ENCODE results near the gene MRPL10. TPM values are rescaled to one million over a fixed set of nuclear protein-coding genes. Genes with fewer than 3 reads are reported as not detected.

MRPL10 gene
- total and polyA plus RNA-seq, 10 donors, result 24.4 to 46.1 (median 34.2) TPM

GRCh38 chr17:47810200-47810821 lies 21.0 kb downstream of the MRPL10 start:
- H3K4me3 ChIP-seq, result no peak overlapping the region
- DNase-seq, result no peak
- 63 to 84% (median 75%) methylated on average over 9 to 10 of the region's 10 CpGs for WGBS, 5 donors
- H3K27ac ChIP-seq, result peak overlapping the region in 3 of 8 donors; percentile 2 to 9 (median 5)
- intact Hi-C loops (cut with DNase I; ENCODE audit: low total_unique reads), result no loop called here
- no peak for TF ChIP-seq POLR2A (IDR thresholded peaks at IDR 0.05)
- peaks cover 0 to 94% (median 82%) of the 10 kb centered on the region in 6 donors for H3K36me3 ChIP-seq
- H3K9me3 ChIP-seq, result no peaks in the 10 kb centered on the region
- H3K4me1 ChIP-seq, result peaks cover 0 to 5% (median 0%) of the 10 kb centered on the region in 6 donors
- no peaks in the 10 kb centered on the region for H3K27me3 ChIP-seq (replicated peaks in 1 of 7)

- Histone ChIP-seq H3K9me3 (no peaks in the 10 kb centered on the region), H3K36me3 (peaks cover 0 to 80% (median 69%) of the 10 kb centered on the region in 6 donors), H3K4me3 (no peak overlapping the region), H3K4me1 (peaks cover 0 to 5% (median 0%) of the 10 kb centered on the region in 6 donors), H3K27me3 (replicated peaks in 1 of 7) (no peaks in the 10 kb centered on the region), H3K27ac (no peak overlapping the region)
- DNase-seq, result no peak
- 94 to 100% (median 97%) methylated on average over 10 to 22 of the region's 22 CpGs for WGBS, 5 donors
- TF ChIP-seq CTCF (IDR thresholded peaks at IDR 0.05 in 8 of 11, conservative IDR thresholded peaks at IDR 0.05 in 3 of 11) (no peak), POLR2AphosphoS5 (IDR thresholded peaks at IDR 0.05) (peak in 1 of 3 donors; percentile 30)
- intact Hi-C loops (cut with DNase I; ENCODE audit: low total_unique reads), result loop anchor here (10.0 kb wide), 1 partner anchor 134 kb away; no protein-coding TSS in a partner anchor
Observed at GRCh38 chr17:47808830-47809480, 22.4 kb downstream of the MRPL10 start.

- H3K27ac ChIP-seq, result no peak overlapping the region
- WGBS, 5 donors, result 90 to 95% (median 93%) methylated on average over 20 of the region's 20 CpGs
Observed at GRCh38 chr17:47808036-47808829, 23.1 kb downstream of the MRPL10 start.

More at GRCh38 chr17:47808036-47808829, 23.1 kb downstream of the MRPL10 start:
- TF ChIP-seq POLR2AphosphoS5 (IDR thresholded peaks at IDR 0.05), result no peak
- TF ChIP-seq POLR2A (IDR thresholded peaks at IDR 0.05), result no peak
- TF ChIP-seq CTCF (IDR thresholded peaks at IDR 0.05 in 8 of 11, conservative IDR thresholded peaks at IDR 0.05 in 3 of 11), result no peak
- H3K27me3 ChIP-seq (replicated peaks in 1 of 7), result no peaks in the 10 kb centered on the region
- intact Hi-C loops (cut with DNase I; ENCODE audit: low total_unique reads), result loop anchor here (10.0 kb wide), 1 partner anchor 133 kb away; no protein-coding TSS in a partner anchor
- H3K4me1 ChIP-seq, result peaks cover 0 to 5% (median 0%) of the 10 kb centered on the region in 6 donors
- DNase-seq, result no peak
- H3K9me3 ChIP-seq, result no peaks in the 10 kb centered on the region
- H3K4me3 ChIP-seq, result no peak overlapping the region
- peaks cover 0 to 73% (median 62%) of the 10 kb centered on the region in 6 donors for H3K36me3 ChIP-seq
